Left ventricle myocardium inferior (tissue), 1 donor: ENCODE data around the gene TNRC6B. TPM values are rescaled to one million over a fixed set of nuclear protein-coding genes. Genes with fewer than 3 reads are reported as not detected.
"Not testable (repeated sequence)": the region's sequence is repeated elsewhere in the genome, so short reads cannot be mapped to it uniquely, and the experiment has no call there.

Experiments
- DNase-seq: peaks from one replicate; pipeline ENCODE4 v3.0.0-alpha.2; 2020
- H3K27ac ChIP-seq: fragments of 200-600 bp; replicated peaks from 2 replicates; pipeline ENCODE4 v1.8.0; 2021
- H3K27me3 ChIP-seq: fragments of 200-600 bp; 2 replicates; pipeline ENCODE4 v1.8.0; 2021; ENCODE audit warnings: low read depth
- H3K36me3 ChIP-seq: fragments of 200-600 bp; 2 replicates; pipeline ENCODE4 v1.8.0; 2021
- H3K4me1 ChIP-seq: fragments of 200-600 bp; 2 replicates; pipeline ENCODE4 v1.8.0; 2021
- H3K4me3 ChIP-seq: fragments of 200-600 bp; 2 replicates; pipeline ENCODE4 v1.8.0; 2021; ENCODE audit warnings: mild to moderate bottlenecking, moderate library complexity
- H3K9me3 ChIP-seq: fragments of 200-600 bp; replicated peaks from 2 replicates; pipeline ENCODE4 v1.8.0; 2021
- intact Hi-C: fragments of 100-400 bp; cut with micrococcal nuclease; formaldehyde crosslinking; loops from one replicate; pipeline ENCODE4 v1.11.0; 2022
- total RNA-seq: library from RNA; stranded (reverse); fragmentation: NEBNext Ultra II Directional; extraction: Animal tissue kit (Norgen Biotek cat#: 25700); gene quantifications from one replicate; pipeline ENCODE4 v1.2.1, GENCODE V29; 2021
- TF ChIP-seq, protein P1 (sequence below): fragments of 200-600 bp; IDR thresholded peaks from 2 replicates; pipeline ENCODE4 v1.8.0; 2021; ENCODE audit warnings: antibody characterized with exemption, mild to moderate bottlenecking, borderline replicate concordance
- donor health status: DM: no; HTN: yes; CAD: no; lungs with severe emphysema.

Gene TNRC6B
- total RNA-seq, 1 donor from 2014 or later = 43.8 TPM

DNA sequence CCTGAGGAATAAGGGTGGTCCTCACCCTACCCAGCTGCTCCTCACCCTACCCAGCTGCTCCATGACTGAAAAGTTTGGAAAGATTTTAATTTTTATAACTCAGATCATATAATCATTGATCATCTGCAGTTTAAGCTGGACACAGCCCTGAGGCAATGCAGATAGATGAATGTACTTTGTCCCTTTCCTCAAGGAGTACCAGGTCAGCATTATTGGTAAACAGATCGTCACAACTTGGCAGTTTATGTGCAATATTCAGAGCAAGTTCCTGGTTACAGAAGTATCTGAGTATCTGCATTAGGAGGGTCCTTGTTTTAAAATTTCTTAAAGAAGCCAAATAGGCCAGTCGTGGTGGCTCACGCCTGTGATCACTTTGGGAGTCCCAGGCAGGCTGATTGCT is 3.6 kb downstream of the TNRC6B start:
- DNase-seq = no peak
- no peaks in the 10 kb centered on the region for H3K27me3 ChIP-seq
- no peak overlapping the region for H3K4me3 ChIP-seq
- TF ChIP-seq, protein P1, sequence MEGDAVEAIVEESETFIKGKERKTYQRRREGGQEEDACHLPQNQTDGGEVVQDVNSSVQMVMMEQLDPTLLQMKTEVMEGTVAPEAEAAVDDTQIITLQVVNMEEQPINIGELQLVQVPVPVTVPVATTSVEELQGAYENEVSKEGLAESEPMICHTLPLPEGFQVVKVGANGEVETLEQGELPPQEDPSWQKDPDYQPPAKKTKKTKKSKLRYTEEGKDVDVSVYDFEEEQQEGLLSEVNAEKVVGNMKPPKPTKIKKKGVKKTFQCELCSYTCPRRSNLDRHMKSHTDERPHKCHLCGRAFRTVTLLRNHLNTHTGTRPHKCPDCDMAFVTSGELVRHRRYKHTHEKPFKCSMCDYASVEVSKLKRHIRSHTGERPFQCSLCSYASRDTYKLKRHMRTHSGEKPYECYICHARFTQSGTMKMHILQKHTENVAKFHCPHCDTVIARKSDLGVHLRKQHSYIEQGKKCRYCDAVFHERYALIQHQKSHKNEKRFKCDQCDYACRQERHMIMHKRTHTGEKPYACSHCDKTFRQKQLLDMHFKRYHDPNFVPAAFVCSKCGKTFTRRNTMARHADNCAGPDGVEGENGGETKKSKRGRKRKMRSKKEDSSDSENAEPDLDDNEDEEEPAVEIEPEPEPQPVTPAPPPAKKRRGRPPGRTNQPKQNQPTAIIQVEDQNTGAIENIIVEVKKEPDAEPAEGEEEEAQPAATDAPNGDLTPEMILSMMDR = no peak
- intact Hi-C loops = loop anchor here (10.0 kb wide), 1 partner anchor 127 kb away; no protein-coding TSS in a partner anchor
- no peaks in the 10 kb centered on the region for H3K36me3 ChIP-seq
- H3K4me1 ChIP-seq = peaks cover 97% of the 10 kb centered on the region
- no peaks in the 10 kb centered on the region for H3K9me3 ChIP-seq
- H3K27ac ChIP-seq = peak overlapping the region; percentile 93

- no peak for DNase-seq
- peak overlapping the region; percentile 93 for H3K27ac ChIP-seq
- intact Hi-C loops = loop anchor here (10.0 kb wide), 1 partner anchor 128 kb away; no protein-coding TSS in a partner anchor
These were observed 4.6 kb downstream of the TNRC6B start for GRCh38 chr22:40182231-40182835.

GRCh38 chr22:40183029-40183581 is 5.4 kb downstream of the TNRC6B start:
- intact Hi-C loops = loop anchor here (10.0 kb wide), 1 partner anchor 128 kb away; no protein-coding TSS in a partner anchor
- Histone ChIP-seq H3K36me3 (no peaks in the 10 kb centered on the region), H3K4me3 (peak overlapping the region; percentile 16), H3K4me1 (peaks cover 97% of the 10 kb centered on the region), H3K27ac (peak overlapping the region; percentile 93), H3K9me3 (no peaks in the 10 kb centered on the region), H3K27me3 (no peaks in the 10 kb centered on the region)
- no peak for DNase-seq
- TF ChIP-seq, protein P1 = no peak

More at GRCh38 chr22:40182231-40182835, 4.6 kb downstream of the TNRC6B start:
- Histone ChIP-seq H3K4me1 (peaks cover 94% of the 10 kb centered on the region), H3K9me3 (no peaks in the 10 kb centered on the region), H3K27me3 (no peaks in the 10 kb centered on the region), H3K36me3 (no peaks in the 10 kb centered on the region), H3K4me3 (peak overlapping the region; percentile 16)
- TF ChIP-seq, protein P1 = no peak

DNA sequence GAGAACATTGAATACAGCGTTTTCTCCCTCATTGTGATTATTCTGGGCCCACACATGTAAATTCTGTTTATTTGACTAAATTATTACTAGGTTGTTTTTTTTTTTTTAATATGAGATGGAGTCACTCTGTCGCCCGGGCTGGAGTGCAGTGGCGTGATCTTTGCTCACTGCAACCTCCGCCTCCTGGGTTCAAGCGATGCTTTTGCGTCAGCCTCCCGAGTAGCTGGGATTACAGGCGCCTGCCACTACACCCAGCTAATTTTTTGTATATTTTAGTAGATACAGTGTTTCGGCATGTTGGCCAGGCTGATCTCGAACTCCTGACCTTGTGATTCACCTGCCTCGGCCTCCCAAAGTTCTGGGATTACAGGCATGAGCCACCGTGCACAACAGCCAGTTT is 5.9 kb downstream of the TNRC6B start:
- not testable (repeated sequence) for DNase-seq, H3K36me3 ChIP-seq, H3K4me3 ChIP-seq, H3K27me3 ChIP-seq, H3K9me3 ChIP-seq
- peak overlapping the region; percentile 93 for H3K27ac ChIP-seq
- H3K4me1 ChIP-seq = peaks cover 97% of the 10 kb centered on the region
- intact Hi-C loops = loop anchor here (10.0 kb wide), 1 partner anchor 129 kb away; no protein-coding TSS in a partner anchor

DNA sequence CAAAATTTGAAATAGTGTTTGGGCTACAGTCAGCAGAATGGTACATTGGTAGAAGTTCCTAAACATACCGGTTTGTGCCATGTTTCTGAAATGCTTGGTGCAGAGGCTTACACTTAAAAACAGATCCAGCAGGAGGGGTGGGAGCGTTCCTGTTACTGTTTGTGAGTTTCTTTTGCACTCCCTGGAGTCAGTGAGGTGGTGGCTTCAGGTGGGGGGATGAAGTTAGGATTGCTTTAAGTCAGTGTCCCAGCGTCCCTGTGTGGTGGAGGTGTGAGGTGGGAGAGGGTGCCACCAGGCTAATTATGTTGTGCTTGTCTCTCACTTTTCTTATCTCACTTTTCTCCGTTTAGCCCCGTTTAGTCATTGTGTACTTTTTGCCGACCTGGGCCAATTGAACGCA is 9.7 kb downstream of the TNRC6B start:
- H3K27me3 ChIP-seq = no peaks in the 10 kb centered on the region
- H3K27ac ChIP-seq = peak overlapping the region; percentile 71
- peaks cover 97% of the 10 kb centered on the region for H3K4me1 ChIP-seq

More for the DNA sequence above, 9.7 kb downstream of the TNRC6B start:
- Histone ChIP-seq H3K36me3 (no peaks in the 10 kb centered on the region), H3K9me3 (no peaks in the 10 kb centered on the region), H3K4me3 (no peak overlapping the region)
- TF ChIP-seq, protein P1 = no peak
- intact Hi-C loops = loop anchor here (10.0 kb wide), 1 partner anchor 133 kb away; no protein-coding TSS in a partner anchor
- no peak for DNase-seq
